8988T (cell line): Measurements from ENCODE around the gene B9D2.

Source experiments
- DNase-seq: peaks from one replicate; pipeline ENCODE4 v3.0.0; 2011

Gene B9D2

DNA sequence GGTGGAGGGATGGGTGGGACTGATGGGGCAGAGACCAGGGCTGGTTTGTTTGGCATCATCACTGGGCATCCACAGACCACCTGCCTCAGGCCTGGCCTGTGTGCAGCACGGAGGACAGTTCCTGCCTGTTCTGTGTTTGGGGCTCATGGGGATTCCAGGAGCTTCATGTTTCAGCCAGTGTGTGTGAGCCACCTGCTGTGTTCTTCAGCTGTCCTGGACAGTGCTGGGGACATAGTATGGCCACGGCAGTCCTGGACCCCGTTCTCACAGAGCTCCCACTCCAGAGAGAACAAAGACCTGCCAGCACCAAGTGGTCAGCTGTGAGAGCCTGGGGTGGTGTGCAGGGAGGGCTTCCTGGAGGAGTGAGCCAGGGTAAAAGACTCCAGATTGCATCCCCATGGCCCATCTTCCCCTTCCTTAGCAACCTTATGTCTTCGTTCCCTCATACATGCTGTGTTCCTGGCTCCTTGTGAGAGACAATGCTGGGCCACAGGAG is 55.9 kb downstream of the B9D2 start:
- DNase-seq = no peak

GRCh38 chr19:41307090-41307875 is 56.7 kb downstream of the B9D2 start:
- DNase-seq = no peak

GRCh38 chr19:41305927-41306793 is 57.8 kb downstream of the B9D2 start:
- DNase-seq = no peak

DNA sequence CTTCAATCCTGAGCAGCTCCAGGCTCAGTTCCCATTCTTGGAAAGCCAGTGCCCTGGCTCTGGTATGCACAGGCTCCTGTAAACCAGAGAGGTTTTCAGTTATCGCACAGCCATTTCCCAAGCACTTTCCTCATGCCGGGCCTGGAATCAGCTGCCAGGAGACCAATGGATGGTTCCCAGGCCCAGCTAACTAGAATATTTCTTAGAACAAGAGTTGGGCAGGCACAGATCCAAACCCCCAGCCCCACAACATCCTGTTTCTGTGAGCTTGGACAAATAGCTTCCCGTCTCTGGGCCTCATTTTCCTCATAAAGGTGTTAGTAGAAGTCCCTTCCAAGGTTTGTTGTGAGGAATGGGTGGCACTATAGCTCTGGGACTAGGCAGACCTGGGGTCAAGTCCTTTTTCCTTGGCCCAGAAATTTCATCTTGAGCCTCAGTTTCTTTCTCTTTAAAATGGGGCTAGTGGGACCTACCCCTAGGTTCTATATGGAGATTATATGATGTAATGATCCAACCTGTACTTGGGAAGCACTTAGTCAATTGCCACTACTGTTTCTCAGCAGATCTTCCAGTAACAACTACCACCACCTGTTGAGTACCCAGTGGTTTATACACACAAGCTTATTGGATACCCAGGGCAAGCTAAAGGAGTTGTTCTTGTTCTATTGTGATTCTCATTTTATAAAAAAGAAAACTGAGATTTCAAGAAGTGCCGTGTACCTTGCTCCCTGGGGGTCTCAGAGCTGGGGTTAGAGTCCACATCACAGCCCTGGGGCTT is 59.1 kb downstream of the B9D2 start:
- DNase-seq = no peak
